Measurements from ENCODE around the gene SLC22A14. TPM values are rescaled to one million over a fixed set of nuclear protein-coding genes. Genes with fewer than 3 reads are reported as not detected.

SLC22A14 gene
- total RNA-seq, 4 donors from 2014 or later, result not detected

DNA sequence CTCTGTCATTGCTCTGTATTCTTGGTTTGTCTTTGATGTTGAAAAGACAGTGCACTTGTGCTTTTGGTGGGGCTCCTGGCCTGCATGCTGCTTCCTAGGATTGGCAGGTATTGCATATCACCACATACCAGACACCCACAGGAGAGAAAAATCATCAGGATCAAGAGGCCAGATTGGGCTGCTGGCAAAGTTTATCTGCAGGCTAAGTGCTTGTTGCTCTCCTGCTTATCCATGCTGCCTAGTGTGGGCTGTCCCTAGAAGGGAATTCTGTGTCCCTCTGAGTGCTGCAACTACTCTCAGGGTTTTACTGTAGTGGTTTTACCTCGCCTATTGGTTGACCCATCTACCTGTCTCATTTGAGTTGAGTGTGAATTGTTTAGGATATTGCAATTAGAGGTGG, 17.3 kb upstream of the SLC22A14 start:
- no peak for TF ChIP-seq CTCF (IDR thresholded peaks at IDR 0.05; ENCODE audit: low read depth)

GRCh38 chr3:38265604-38266307, 16.3 kb upstream of the SLC22A14 start, which contains the start of gene SLC22A13:
Gene SLC22A13 (plus strand): TSS chr3:38265812. CDS start chr3:38265861, 49 bp downstream.
- TF ChIP-seq CTCF (IDR thresholded peaks at IDR 0.05; ENCODE audit: low read depth), result no peak

GRCh38 chr3:38266810-38267209, 15.3 kb upstream of the SLC22A14 start:
- no peak for TF ChIP-seq CTCF (IDR thresholded peaks at IDR 0.05; ENCODE audit: low read depth)

GRCh38 chr3:38267662-38268061, 14.4 kb upstream of the SLC22A14 start:
- no peak for TF ChIP-seq CTCF (IDR thresholded peaks at IDR 0.05; ENCODE audit: low read depth)

GRCh38 chr3:38268087-38268486, 14.0 kb upstream of the SLC22A14 start:
- no peak for TF ChIP-seq CTCF (IDR thresholded peaks at IDR 0.05; ENCODE audit: low read depth)

- no peak for TF ChIP-seq CTCF (IDR thresholded peaks at IDR 0.05; ENCODE audit: low read depth)
These were observed 13.6 kb upstream of the SLC22A14 start for GRCh38 chr3:38268522-38268921.

DNA sequence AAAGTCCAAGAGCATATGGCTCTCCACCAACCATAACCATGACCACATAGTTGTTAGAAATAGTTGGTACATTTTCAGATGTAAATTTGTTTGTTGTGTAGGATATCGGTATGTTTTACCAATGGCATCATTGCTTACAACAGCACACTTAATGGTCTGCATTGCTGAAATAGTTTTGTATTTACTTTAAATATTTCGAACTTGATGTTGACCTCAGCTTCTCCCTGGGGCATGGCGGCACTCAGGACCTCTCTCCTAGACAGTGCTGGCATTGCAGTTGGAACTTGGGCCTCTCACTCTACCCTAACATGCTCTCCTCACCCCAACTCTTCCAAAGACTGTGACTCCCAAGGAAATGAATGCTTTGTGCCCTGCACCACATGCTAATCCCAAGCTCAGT, 11.5 kb upstream of the SLC22A14 start:
- TF ChIP-seq CTCF (IDR thresholded peaks at IDR 0.05; ENCODE audit: low read depth), result no peak

Measured in subcutaneous adipose tissue (tissue), 4 donors.